NCI-H748 (cell line): ENCODE results near the gene GNB1.

Experiments
- DNase-seq: peaks from one replicate; lab custom pipeline; 2025; ENCODE audit not compliant: unreplicated experiment; lab: John Stamatoyannopoulos, UW

The GNB1 gene

DNA sequence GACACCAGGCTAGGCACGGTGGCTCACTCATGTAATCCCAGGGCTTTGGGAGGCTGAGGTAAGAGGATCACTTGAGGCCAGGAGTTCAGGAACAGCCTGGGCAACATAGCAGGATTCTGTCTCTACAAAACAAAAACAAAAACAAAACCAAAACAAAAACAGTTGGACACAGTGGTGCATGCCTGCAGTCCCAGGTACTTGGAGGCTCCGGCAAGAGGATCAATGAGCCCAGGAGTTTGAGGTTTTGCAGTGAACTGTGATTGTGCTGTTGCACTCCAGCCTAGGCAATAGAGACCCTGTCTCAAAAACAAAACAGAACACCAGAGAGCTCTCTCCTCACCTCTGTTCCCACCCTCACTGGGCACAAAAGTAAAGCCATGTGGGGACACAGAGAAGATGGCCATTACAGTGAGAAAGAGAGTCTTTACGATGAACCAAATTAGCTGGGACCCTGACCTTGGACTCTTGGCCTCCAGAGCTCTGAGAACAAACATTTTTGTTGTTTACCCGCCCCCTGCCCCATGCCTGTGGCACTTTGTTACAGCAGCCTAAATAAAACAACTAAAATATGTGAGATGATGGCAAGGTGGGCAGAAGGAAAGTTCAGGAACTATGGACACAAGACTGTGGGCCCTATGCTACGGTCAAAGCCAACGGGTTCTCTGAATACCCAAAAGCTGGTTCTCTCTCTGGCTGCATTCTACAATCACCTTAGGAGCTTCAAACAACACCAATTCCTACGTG lies 122.5 kb downstream of the GNB1 start:
- no peak for DNase-seq

DNA sequence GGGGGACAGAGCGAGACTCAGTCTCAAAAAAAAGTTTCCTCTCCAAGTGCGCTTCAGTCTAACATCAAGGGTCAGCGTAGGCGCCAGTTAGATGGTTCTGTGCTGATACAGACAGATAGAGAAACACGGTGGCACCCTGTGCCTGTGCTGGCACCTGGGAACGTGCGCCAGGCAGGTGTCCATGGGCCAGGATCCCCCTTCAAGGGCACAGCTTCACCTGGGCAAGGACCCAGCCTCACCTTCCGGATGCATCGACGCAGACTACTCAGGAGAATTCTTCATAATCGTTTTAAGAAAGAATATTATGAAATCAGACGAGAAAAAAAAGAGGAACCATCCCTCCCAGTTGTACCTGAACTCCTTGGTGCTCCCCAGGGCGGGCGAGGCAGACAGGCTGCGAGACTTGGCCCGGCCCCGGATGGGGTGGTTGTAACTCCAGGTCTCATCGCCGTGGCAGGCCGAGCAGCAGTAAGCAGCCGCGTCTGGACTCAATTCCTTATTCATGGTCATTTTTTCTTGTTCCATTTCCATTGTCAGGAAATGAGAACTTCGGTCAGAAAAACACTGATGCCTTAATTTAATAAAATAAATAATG lies 125.9 kb downstream of the GNB1 start:
- no peak for DNase-seq

DNA sequence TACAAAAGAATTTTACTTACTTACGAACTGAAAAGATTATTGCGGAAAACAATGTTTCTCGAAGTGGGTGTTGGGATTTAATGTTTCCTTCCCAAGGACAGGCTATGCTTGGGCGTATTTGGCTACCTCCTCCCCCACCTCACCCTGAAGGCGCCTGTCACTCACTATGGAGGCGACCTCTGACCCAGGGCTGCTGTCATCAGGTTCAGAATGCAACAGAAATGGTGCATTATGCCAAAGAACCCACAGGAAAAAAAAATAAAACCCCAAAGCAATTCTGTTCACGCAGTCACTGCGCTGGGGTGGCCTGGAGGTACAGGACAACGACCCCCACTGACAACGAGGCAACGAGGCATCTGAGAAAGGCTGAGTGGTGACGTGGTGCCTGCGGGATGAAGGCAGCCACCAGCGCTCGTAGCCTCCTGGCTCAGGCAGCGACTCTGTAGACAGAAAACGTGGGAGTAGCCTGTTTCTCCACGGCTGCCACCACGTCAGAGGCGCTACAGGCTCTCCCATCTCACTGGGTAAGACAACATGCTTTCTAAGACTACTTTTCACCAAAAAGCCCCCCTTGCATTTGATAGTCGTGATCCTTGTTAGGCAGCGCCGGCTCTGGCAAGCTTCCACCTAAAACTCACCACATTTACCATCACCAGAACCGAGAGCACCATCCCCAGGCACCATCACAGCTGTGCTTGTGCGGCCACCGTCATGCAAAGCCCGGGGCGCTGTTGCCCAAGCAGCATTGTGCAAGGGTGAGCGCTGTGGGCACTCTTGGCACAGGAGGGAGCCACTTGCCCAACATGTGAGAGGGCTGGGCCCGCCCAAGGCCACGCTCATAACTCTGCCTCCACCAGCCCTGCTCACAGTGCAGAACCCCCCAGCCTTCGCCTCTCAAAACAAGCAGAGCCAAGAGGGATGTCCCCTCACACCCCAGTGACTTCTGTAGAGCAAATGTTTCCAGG lies 126.9 kb downstream of the GNB1 start:
- DNase-seq = no peak

DNA sequence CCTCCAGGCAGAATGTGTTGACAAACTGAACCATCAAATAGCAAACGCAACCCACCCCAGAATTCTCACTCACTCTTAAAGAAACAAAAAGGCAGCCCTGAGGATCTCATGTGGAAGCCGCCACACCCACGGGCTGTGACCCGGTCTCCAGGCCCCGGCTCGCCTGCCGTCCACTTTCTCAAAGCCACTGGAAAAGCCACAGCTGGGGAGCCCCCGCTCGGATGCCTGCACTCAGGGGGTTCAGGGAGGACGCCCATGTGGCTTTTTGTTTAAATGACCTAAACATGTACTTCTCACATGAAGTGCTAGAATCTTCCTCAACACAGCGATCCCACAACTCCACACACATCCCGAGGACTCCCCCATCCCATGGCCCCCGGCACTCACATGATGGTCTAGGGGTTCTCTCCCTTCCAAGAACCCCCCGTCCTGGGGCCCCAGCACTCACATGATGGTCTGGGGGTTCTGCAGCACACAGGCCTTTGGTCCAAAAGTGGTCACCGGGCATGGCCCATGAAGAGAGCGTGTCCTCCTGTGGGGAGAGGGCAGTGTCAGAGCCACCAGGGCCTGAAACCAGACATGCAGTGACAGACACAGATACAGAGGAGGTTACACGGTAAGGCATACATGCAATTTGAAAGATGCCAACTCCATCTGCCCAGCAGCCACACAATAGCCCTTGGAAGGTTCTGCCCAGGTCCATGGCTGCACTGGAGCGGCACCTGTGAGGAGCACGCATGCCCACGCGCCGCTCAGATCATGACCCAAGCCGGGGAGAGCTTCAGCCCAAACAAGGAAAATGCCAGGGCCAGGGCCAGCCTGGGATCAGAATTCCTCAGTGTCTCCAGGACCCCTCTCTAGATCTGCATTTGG lies 129.1 kb downstream of the GNB1 start:
- DNase-seq = no peak

DNA sequence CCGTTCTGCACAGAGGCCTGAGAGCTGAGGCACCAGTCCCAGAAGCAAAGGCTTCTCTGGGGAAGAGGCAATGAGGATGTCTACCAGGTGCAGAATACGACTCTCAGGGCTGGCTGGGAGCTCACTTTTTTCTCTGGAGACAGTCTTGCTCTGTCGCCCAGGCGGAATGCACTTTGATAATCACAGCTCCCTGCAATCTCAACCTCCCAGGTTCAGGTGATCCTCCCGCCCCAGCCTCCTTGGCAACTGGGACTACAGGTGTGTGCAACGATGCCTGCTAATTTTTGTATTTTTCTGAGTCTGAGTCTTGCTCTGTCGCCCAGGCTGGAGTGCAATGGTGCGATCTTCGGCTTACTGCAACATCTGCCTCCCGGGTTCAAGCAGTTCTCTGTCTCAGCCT lies 130.2 kb downstream of the GNB1 start:
- DNase-seq = no peak

- no peak for DNase-seq
Observed at GRCh38 chr1:1760345-1760650, 130.6 kb downstream of the GNB1 start.

GRCh38 chr1:1759456-1760344 lies 131.2 kb downstream of the GNB1 start:
- no peak for DNase-seq

- no peak for DNase-seq
Observed at GRCh38 chr1:1758692-1759455, 132.0 kb downstream of the GNB1 start.

GRCh38 chr1:1758059-1758621 lies 132.7 kb downstream of the GNB1 start:
- no peak for DNase-seq

DNA sequence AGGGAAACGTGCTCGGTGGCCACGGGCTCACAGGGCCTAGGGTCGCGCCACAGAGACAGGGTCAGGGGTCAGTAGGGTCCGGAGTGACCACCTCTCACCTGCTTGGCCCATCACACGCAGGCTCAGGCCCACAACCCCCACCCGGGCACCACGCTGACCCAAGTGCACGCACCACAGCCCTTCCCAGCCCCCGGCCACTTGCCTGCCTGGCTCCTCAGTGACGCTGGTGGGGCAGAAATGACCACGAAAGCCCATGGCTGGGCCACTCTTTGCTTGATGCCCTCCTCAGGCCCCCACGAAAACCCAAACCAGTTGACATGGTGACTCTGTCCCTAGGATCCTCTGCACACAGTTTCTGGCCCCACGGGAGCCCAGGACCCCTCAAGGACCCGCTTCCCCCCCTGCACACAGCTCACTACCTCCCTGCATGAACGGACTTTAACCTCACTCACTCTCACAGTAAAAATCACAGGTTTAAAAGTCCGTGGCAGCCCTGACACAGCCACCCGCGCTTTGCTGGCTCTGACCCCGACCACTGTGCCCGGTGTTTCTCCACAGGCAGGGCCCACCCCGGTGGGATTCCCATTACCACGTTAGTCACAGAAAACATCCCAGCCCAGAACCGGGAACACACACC lies 133.3 kb downstream of the GNB1 start:
- DNase-seq = no peak

DNA sequence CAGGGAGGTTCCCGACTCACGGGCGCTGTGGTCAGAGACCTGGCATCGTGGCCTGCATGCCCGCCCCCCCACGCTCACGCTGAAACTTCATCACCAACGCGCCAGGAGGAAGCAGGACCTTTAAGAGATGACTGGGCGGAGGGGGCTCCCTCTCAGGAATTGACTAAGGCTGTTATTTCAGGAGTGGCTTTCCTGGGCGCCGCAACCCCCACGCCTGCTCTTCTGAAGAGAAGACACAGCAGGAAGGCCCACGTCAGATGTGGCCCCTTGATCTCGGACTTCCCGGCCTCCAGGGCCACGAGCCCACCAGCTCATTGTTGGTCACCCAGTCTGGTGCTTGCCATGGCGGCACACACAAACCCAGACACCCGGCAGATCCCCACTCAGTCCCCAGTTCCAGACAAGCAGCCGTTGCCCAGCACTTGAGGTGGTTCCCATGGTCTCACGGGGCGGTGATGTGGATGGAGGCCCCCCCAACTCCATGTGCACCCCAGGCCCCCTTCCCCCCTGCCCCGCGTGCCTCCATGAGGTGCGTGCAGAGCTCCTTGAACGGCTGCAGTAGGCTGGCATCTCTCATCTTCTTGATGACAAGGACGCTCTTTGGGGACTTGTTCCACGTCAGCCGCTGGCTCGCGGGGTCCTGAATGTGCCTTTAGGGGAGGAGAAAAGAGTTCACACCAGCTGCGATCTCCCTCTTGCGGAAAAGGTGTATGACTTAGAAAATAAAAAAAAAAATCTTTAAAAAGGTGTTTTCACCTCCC lies 134.0 kb downstream of the GNB1 start:
- no peak for DNase-seq

DNA sequence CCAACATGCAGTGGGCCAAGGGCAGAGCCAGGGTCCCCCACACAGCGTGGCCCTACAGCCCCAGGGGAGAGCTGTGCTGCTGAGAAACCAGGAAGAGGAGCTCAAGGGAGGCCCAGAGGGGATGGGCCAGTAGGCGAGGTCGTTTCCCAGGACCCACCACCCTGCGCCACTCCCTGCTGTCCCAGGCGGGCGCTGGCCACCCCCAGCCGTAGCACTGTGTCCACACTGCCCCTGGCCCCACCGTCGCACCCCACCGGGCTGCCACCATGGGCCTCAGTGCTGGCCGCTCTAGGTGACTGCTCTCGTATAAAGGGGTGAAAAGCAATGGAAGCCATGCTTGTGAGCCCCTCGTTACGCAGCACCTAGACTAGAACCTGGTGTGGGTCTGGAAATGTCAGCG lies 135.0 kb downstream of the GNB1 start:
- DNase-seq = no peak

GRCh38 chr1:1755426-1755825 lies 135.5 kb downstream of the GNB1 start:
- DNase-seq = no peak

- DNase-seq = no peak
Observed at GRCh38 chr1:1754051-1754815, 136.7 kb downstream of the GNB1 start.

DNA sequence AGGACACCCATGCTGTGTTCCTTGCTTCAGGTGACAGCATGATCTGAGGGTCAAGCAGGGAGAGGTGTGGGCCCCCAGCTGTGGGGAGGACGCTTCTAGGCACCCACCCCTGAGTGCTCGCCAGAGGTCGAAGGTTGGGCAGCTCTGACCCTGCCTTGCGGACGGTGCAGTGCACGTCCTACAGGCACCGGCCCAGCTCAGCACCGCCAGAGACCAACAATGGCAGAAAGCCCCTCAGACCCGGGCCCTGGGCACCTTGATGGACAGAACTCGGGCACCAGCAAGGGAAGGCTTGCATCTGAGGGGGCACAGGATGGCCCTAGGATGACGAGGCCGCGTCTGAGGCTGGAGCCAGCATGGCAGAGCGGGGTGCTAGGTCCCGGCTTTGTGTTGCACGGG lies 137.3 kb downstream of the GNB1 start:
- DNase-seq = no peak

DNA sequence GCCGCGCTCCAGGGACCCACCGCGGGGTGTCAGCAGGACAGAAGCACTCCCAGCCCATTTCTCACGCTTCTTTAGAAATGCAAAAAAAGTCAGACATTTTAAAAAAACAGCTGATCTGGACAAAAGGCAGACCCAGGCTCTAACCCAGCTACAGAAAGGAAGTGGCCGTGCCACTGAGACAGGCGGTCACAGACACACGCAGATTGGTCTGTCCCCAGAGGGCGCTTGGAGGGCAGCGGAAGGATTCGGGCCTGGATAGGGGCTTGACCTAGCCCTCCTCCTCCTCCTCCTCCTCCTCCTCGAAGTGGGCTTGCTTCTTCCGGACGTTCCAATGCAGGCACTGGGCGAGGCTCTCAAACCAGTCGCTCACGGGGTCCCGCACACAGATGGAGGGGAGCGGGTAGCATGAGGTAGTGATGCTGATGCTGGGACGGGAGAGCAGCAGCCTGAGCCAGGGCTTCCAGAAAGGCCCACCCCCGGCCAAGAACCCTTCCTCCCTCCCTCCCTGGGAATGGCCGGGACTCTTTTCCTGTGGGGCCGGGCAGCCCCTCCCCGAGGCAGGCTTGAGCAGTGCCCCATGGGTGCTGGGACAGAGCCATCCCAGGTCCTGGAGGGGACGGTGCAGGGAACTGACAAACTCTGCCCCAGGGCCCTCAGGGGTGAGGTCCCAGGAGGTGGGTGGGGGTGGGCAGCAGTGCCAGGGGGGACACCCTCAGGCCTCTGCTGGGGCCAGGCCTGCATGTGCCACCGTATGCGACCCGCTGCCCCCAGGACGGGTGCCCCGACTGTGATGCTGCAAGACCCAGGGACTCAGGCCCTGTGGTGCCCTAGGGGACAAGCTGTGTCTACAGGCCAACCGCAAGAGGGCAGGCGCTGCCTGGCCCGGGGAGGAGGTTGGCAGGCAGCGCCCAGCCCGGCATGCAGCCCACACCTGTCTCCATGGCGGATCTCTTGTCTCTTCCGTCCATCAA lies 138.0 kb downstream of the GNB1 start:
- no peak for DNase-seq
